Measurements from ENCODE around the gene SHPK.
"Not testable (repeated sequence)": the region's sequence is repeated elsewhere in the genome, so short reads cannot be mapped to it uniquely, and the experiment has no call there.

Gene SHPK

GRCh38 chr17:3585826-3586225 is 50.2 kb downstream of the SHPK start:
- DNase-seq = no peak

DNA sequence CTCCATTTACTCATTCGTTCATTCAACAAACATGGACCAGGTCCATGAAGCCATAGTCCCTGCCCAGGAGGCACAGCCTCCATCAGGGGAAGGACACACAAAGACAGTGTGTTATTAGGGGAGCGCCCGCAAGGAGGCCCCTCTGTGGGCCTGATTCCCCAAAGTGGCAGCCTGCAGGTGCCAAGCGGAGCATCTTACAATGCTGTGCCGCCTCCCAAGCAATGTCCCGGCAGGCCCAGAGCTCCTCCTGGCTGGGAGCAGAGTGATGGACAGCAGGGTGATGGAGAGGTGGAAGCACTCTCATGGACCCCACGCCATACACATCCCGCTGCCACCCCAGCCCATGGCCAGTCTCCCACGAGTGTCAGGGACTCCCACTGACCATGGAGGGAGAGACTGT is 52.6 kb downstream of the SHPK start:
- no peak for DNase-seq

DNA sequence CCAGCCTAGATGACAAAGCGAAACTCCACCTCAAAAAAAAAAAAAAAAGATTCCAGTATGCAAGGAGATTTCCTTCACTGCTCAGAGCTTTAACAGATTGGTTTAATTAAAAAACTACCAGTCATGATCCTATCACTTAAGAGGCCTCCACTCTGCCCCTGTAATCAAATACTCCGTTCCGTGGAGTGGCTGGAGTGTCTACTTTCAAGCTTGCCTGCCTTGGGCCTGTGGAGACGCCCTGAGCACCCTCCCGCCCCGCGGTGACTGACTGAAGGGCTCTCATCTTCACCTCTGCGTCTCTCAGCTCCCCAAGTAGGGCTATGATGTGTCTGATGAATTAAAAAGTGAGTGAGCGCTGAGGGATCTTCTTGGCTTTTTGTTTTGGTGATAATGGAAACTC is 53.1 kb downstream of the SHPK start:
- no peak for DNase-seq

- not testable (repeated sequence) for DNase-seq
Measured at GRCh38 chr17:3578667-3579066, 57.4 kb downstream of the SHPK start.

GRCh38 chr17:3576970-3577369 is 59.1 kb downstream of the SHPK start:
- no peak for DNase-seq

GRCh38 chr17:3575511-3575910 is 60.5 kb downstream of the SHPK start:
- DNase-seq = no peak

GRCh38 chr17:3574231-3574630 is 61.8 kb downstream of the SHPK start:
- DNase-seq = no peak

GRCh38 chr17:3573246-3574100 is 62.6 kb downstream of the SHPK start:
- DNase-seq = no peak

DNA sequence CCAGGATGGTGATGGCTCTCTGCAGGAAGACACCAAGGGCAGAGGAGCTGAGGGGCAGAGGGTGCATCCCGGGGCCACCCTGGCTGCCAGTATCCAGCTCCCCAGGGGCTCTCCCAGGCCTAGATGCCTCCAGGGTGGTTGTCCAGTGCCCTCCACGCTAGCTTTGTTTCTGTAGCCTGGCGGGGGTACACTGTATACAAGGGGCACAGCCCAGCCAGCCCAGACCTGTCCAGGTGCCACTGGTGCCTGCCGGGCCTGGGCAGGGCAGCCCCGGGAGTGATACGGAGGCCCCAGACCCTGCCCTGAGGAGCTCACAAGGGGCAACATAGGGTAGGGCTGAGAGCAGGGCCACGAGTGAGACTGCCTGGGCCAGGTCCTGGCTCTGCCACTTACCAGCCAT is 63.8 kb downstream of the SHPK start:
- DNase-seq = no peak

DNA sequence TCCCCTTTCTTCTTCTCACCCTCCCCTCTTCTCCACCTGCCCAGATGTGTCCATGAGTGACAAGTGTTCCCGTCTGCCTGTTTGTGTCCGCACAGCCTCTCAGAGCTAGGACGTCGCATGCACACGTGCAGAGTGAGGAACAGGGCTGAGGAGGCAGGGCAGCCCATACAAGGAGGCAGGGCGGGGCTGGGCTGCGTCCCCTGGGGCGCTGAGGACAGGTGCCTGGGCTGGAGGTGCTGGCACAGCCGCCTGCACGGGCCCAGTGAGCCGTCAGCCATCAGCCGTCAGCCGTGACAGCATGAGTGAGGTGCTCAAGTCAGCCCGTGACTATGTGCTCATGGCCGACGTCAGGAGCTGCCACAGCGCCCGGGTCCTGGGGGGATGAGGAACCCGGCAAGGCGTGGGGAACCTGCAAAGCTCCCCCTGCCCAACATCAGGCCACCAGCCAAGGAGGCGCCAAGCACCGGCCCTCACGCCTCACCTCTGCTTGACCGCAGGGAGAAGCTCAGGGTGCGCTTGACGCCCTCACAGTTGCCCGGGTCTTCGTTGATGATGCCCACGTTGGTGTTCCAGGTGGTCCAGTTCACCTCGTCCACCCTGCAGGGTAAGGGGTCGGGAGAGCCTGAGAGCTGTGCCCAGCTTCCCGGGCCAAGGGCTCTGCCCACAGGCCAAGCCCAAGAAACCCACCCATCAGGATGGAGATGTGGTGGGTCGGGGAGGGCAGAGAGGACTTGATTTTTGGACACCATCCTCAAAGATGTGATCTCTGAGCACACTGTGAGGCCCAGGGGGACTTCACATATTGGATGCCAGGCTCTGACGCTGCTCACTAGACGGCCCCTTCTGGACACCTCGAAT is 64.8 kb downstream of the SHPK start:
- DNase-seq = no peak

- no peak for DNase-seq
Measured at GRCh38 chr17:3569534-3570137, 66.4 kb downstream of the SHPK start.

DNA sequence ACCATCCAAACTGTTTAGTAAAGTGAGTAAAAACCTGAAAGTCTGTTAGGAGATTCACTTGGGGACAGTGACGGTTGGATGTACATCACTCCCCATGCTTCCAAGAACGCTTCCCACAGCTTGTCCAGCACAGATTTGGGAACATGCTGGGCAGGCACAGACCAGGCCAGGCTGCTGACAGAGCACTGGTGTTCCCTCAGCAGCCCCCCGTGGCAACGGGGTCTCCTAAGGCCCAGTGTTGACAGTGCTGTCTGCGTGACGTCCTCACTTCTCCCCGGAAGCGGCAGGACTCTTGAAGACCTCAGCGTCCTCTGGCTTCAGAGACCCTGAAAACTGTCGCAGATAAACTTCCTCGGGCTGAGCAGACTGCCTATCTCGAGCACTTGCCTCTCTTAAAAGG is 69.5 kb downstream of the SHPK start:
- no peak for DNase-seq

- DNase-seq = no peak
Measured at GRCh38 chr17:3565143-3565542, 70.9 kb downstream of the SHPK start.

DNA sequence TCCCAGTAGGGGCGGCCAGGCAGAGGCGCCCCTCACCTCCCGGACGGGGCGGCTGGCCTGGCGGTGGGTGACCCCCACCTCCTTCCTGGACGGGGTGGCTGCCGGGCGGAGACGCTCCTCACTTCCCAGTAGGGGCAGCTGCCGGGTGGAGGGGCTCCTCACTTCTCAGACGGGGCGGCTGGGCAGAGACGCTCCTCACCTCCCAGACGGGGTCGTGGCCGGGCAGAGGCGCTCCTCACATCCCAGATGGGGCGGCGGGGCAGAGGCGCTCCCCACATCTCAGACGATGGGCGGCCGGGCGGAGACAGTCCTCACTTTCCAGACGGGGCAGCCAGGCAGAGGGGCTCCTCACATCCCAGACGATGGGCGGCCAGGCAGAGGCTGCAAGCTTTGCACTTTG is 71.8 kb downstream of the SHPK start:
- DNase-seq = not testable (repeated sequence)

DNA sequence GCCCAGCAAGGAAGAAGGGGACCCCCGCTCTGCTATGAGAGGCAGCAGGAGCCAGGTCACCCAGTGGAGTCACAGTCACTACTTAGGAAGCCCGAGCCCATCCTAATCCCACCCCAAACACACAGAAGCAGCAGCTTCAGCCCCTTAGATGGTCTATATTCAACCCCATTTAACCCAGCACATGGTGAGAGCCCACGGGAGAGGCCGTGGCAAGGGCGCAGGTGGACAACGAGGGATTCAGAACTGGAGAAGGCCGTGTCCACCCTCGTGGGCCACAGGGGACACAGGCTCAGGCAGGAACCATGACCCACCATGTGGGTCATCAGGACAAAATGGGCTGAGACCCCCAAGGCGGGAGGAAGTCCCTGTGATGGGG is 76.8 kb downstream of the SHPK start:
- DNase-seq = no peak

- no peak for DNase-seq
Measured at GRCh38 chr17:3558603-3559269, 77.3 kb downstream of the SHPK start.
